KOPT-K1 (cell line): ENCODE measurements around the gene SIM2.

Source experiments
- H3K27ac ChIP-seq: fragments of 200-600 bp; sonication (generic); 2 replicates; pipeline ENCODE4 v1.5.1; 2016; ENCODE audit warnings: antibody characterized with exemption, mild to moderate bottlenecking, low read depth, low read length; ENCODE audit not compliant: poor library complexity, severe bottlenecking
- H3K36me3 ChIP-seq: fragments of 200-600 bp; sonication (generic); 2 replicates; pipeline ENCODE4 v1.5.1; 2017; ENCODE audit warnings: antibody characterized with exemption, mild to moderate bottlenecking, low read length, moderate library complexity; ENCODE audit not compliant: insufficient read depth
- H3K9me3 ChIP-seq: fragments of 200-600 bp; sonication (generic); 2 replicates; pipeline ENCODE4 v1.5.1; 2017; ENCODE audit warnings: antibody characterized with exemption, low read length, mild to moderate bottlenecking; ENCODE audit not compliant: insufficient read depth, poor library complexity, severe bottlenecking

The SIM2 gene

GRCh38 chr21:36701756-36702621 is 3.1 kb downstream of the SIM2 start:
- H3K9me3 ChIP-seq, result peaks cover 83% of the 10 kb centered on the region
- no peaks in the 10 kb centered on the region for H3K36me3 ChIP-seq
- no peak overlapping the region for H3K27ac ChIP-seq

DNA sequence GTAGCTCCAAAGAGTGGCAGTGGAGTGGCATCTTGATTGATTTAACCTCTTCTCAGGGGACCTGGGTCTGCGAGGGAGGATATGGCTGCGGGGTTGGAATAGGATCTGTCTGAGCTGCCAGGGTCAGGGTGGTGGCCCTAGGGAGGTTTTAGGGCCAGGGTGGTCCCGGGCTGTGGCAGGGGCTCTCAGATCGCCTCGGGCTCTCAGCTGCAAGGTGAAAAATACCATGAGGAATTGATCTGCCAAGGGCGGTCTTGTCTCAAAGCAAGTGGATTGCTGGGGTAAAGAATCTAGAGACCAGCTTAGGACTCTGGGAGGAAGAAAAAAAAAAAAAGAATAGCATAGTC is 3.7 kb downstream of the SIM2 start:
- no peak overlapping the region for H3K27ac ChIP-seq
- no peaks in the 10 kb centered on the region for H3K36me3 ChIP-seq
- H3K9me3 ChIP-seq, result peaks cover 85% of the 10 kb centered on the region

- peaks cover 85% of the 10 kb centered on the region for H3K9me3 ChIP-seq
- H3K36me3 ChIP-seq, result no peaks in the 10 kb centered on the region
- H3K27ac ChIP-seq, result no peak overlapping the region
These were observed 4.2 kb downstream of the SIM2 start for GRCh38 chr21:36703123-36703522.

- Histone ChIP-seq H3K27ac (no peak overlapping the region), H3K9me3 (peaks cover 90% of the 10 kb centered on the region), H3K36me3 (no peaks in the 10 kb centered on the region)
These were observed 4.8 kb downstream of the SIM2 start for GRCh38 chr21:36703626-36704280.

DNA sequence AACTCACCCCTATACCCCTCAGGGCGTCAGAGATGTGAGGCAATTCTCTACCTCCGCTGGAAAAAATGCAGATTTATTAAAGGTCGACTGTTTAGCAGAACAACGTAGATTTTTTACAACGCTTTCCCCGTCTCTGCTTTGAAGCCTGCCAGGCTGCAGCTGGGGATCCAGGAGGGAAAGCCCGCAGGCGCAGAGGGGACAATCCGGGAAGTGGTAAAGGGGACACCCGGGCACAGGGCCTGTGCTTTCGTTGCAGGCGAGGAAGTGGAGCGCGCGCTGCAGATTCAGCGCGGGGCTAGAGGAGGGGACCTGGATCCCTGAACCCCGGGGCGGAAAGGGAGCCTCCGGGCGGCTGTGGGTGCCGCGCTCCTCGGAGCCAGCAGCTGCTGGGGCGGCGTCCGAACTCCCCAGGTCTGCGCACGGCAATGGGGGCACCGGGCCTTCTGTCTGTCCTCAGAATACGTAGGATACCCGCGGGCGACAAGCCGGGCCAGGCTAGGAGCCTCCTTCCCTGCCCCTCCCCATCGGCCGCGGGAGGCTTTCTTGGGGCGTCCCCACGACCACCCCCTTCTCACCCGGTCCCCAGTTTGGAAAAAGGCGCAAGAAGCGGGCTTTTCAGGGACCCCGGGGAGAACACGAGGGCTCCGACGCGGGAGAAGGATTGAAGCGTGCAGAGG is 5.5 kb downstream of the SIM2 start:
- Histone ChIP-seq H3K27ac (no peak overlapping the region), H3K9me3 (peaks cover 92% of the 10 kb centered on the region), H3K36me3 (no peaks in the 10 kb centered on the region)

- peaks cover 92% of the 10 kb centered on the region for H3K9me3 ChIP-seq
- no peaks in the 10 kb centered on the region for H3K36me3 ChIP-seq
- no peak overlapping the region for H3K27ac ChIP-seq
These were observed 6.2 kb downstream of the SIM2 start for GRCh38 chr21:36704958-36705678.

- Histone ChIP-seq H3K9me3 (peaks cover 84% of the 10 kb centered on the region), H3K27ac (no peak overlapping the region)
These were observed 7.0 kb downstream of the SIM2 start for GRCh38 chr21:36705679-36706481.

GRCh38 chr21:36706482-36706852 is 7.6 kb downstream of the SIM2 start:
- H3K27ac ChIP-seq, result no peak overlapping the region
- H3K36me3 ChIP-seq, result no peaks in the 10 kb centered on the region
- peaks cover 79% of the 10 kb centered on the region for H3K9me3 ChIP-seq

More at GRCh38 chr21:36705679-36706481, 7.0 kb downstream of the SIM2 start:
- no peaks in the 10 kb centered on the region for H3K36me3 ChIP-seq

DNA sequence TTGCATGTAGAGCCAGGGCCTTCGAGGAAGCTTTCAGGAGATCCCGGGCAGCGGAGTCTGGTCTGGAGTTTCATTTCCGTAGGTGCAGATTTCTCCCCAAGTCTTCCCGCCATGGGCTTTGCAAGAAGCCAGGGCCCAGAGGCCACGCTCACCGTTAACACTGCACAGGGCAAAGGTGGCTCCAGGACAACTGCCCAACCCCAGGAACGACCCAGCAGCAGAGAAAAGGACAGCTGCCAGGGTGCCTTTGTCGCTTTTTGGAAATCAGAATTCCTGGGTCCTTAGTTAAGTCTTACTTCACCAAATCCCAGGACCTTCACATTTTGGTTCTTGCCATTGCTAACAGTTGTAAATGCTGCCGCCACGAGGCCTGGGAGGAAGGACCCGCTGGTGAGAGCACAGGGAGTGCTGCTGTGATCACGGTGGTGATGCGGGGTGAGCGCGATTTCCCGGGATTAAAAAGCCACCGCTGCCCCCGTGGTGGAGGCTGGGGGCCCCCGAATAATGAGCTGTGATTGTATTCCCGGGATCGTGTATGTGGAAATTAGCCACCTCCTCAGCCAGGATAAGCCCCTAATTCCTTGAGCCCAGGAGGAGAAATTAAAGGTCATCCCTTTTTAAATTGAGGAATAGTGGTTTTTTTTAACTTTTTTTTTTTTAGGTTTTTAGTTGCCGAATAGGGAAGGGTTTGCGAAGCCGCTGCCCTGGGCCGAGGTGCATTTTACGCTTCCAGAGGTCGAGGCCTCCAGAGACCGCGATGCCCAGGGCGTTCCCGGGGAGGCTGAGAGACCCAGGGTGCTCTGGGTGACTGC is 8.2 kb downstream of the SIM2 start:
- no peaks in the 10 kb centered on the region for H3K36me3 ChIP-seq
- no peak overlapping the region for H3K27ac ChIP-seq
- peaks cover 72% of the 10 kb centered on the region for H3K9me3 ChIP-seq

- Histone ChIP-seq H3K36me3 (no peaks in the 10 kb centered on the region), H3K9me3 (peaks cover 65% of the 10 kb centered on the region), H3K27ac (no peak overlapping the region)
These were observed 8.9 kb downstream of the SIM2 start for GRCh38 chr21:36707763-36708285.

DNA sequence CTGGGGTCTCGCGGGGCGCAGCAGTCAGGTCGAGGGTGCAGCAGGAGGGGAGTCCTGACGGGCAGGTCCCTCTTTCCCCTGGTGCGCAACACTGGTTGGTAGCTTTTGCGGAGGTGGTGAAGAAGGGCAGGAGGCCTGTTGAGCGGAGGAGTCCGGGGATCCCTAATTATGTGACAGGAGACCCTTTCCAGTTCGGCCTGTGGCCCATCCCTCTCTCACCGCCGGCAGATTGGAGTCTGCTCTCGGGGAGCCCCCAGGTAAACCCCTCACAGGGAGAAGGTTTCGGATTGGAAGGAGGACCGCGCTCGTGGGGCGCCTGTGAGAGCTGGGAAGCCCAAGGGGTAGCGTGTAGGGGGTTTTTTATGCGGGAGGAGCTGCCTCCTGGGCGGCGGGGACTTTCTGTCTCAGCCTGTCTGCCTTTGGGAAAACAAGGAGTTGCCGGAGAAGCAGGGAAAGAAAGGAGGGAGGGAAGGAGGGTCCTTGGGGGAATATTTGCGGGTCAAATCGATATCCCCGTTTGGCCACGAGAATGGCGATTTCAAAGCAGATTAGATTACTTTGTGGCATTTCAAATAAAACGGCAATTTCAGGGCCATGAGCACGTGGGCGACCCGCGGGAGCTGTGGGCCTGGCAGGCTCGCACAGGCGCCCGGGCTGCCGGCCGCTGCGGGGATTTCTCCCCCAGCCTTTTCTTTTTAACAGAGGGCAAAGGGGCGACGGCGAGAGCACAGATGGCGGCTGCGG is 9.5 kb downstream of the SIM2 start:
- Histone ChIP-seq H3K9me3 (peaks cover 59% of the 10 kb centered on the region), H3K36me3 (no peaks in the 10 kb centered on the region), H3K27ac (no peak overlapping the region)

GRCh38 chr21:36709030-36709867 is 10.3 kb downstream of the SIM2 start:
- H3K36me3 ChIP-seq, result no peaks in the 10 kb centered on the region
- no peak overlapping the region for H3K27ac ChIP-seq
- peaks cover 52% of the 10 kb centered on the region for H3K9me3 ChIP-seq
